Daoy (cell line): Measurements from ENCODE around the gene SOX10. TPM values are rescaled to one million over a fixed set of nuclear protein-coding genes. Genes with fewer than 3 reads are reported as not detected.
A peak's percentile ranks its signal among the peaks of the same experiment; 100 is the strongest.

Experiments
- DNase-seq: peaks from one replicate; pipeline ENCODE4 v3.0.0-alpha.2; 2015; ENCODE audit warnings: low read depth
- total RNA-seq: library from RNA; depleted of rRNA; stranded (reverse); fragments of >200 nt; shearing (Covaris generic); gene quantifications from 2 replicates; pipeline ENCODE4 v1.2.3, GENCODE V29; 2014

SOX10 gene
- total RNA-seq, 1 experiment from 2014 or later: not detected

- no peak for DNase-seq
Measured at GRCh38 chr22:38016182-38017151, 32.1 kb upstream of the SOX10 start.

DNA sequence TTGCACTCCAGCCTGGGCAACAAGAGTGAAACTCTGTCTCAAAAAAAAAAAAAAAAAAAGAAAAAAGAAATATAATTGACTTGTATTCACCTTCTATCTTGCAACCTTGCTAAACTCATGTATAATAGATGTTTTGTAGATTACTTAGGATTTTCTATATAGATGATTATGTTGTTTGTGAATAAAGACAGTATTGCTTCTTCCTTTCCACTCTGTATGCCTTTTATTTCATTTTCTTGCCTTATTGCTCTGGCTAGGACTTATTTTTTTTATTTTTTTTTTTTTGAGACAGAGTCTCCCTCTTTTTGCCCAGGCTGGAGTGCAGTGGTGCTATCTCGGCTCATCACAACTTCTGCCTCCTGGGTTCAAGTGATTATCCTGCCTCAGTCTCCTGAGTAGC is 29.7 kb upstream of the SOX10 start:
- DNase-seq: no peak

DNA sequence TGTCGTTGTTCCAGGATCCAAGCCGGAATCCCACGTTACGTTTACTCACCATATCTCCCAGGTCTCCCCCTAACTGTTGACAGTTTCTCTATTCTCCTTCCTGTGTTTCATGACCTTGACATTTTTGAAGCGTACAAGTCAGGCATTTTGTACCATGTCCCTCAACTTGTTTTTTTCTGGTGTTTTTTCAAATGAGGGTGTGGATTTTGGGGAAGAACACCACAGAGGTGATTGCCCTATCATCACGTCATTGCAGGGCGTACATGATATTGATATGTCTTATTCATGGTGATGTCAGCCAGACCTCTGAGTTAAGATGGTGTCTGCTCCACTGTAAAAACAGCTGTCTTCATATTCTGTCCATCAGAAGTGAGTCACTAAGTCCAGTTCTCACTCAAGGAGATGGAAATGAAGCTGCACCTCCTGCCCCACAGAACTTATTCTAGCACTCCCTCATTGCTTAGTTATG is 28.3 kb upstream of the SOX10 start:
- no peak for DNase-seq

- DNase-seq: no peak
Measured at GRCh38 chr22:38009000-38009806, 24.8 kb upstream of the SOX10 start.

DNA sequence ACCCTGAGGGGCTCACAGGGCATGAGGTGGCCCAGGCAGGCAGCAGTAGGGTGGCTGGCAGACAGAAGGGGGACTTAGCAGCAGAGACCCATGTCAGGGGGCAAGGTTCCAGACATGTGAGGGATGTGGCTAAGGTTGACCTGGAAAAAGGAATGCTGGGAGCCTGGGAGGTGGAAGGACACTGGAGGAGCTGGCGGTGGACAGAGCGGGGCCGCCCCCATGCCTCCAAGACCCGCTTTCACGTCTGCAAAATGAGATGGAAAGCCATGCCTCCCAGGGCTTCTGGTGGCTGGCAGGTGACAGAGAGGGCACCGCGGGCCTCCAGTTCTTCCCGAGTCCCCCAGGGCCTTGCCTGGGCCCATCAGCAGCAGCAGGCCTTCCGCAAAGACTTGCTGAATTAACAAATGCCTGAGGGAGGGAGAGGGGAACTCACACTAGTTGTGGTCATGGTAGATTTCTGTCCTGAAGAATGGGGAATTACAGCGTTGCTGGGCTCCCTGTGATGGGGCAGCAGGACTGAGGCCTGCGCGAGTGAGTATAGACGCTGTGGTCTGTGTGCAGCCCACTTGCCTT is 23.1 kb upstream of the SOX10 start:
- no peak for DNase-seq

GRCh38 chr22:38006906-38007305 is 22.6 kb upstream of the SOX10 start:
- DNase-seq: no peak

- no peak for DNase-seq
Measured at GRCh38 chr22:38005943-38006342, 21.6 kb upstream of the SOX10 start.

DNA sequence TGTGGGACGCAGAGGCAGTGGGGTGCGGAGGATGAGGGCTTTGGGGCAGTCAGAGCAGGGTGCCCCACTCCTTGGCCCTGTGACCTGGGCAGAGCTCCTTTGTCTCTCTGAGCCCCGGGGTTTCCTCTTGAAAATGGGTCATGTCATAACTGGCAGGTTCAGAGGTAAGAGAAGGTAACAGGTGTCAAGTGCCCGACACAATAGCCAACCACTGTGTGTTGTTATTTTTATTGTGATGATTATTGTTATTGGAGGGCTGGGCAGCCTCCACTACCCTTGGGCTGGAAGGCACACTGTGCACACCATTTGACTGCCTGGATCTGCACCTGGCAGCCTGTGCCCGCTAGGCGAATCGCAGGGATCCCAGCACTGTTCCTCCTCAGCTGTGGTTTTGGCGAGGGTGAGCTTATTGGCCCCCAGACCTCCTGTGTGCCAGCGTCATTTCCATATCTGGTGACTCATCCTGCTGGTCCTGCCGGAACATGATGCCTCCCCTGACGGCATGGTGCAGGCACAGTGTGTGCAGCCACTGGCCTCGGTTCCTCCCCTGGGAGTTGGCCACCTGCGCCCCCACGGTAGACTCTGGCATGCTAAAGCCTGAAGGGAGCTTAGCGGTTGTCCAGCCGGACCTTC is 15.4 kb upstream of the SOX10 start:
- DNase-seq: peak; percentile 87

DNA sequence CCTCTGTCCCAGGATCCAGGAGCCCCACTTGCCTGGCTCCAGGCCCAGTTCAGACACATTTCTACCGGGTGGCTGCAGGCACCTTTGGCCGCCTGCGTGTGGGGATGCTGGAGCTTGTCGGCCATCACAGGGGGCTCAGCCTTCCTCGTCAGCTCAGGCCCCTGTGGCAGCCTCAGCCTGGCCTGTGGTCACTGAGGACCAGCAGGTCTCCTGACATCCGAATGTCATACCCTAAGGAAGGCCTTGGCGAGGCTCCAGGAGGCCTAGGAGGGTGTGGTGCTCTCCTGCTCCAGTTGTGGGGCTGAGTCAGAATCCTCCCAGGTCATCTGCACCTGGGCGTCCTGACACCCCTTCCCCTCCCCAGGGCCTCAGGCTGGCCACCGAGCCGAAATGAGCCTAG is 14.9 kb upstream of the SOX10 start:
- DNase-seq: no peak

GRCh38 chr22:37998543-37998942 is 14.2 kb upstream of the SOX10 start:
- no peak for DNase-seq

- no peak for DNase-seq
Measured at GRCh38 chr22:37996515-37997246, 12.3 kb upstream of the SOX10 start.

- DNase-seq: no peak
Measured at GRCh38 chr22:37996079-37996478, 11.7 kb upstream of the SOX10 start.

- no peak for DNase-seq
Measured at GRCh38 chr22:37995460-37995859, 11.1 kb upstream of the SOX10 start.

GRCh38 chr22:37994982-37995381 is 10.6 kb upstream of the SOX10 start:
- DNase-seq: no peak

DNA sequence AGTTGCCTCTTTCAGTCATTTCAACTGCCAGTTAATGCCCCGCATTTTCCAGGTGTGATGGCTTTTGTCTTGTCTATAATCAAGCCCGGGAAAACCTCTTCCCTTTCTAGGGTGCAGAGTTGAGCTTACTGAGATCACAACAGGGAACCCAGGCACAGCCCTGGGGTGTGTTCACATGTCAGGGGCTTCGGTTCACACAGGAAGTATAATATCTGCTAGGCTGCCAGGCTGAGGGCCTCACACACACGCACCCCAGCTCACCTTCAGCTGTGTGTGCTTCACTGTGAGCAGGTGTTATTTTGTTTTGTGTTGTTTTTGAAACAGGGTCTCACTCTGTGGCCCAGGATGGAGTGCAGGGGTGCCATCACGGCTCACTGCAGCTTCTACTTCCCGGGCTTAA is 9.7 kb upstream of the SOX10 start:
- DNase-seq: no peak

DNA sequence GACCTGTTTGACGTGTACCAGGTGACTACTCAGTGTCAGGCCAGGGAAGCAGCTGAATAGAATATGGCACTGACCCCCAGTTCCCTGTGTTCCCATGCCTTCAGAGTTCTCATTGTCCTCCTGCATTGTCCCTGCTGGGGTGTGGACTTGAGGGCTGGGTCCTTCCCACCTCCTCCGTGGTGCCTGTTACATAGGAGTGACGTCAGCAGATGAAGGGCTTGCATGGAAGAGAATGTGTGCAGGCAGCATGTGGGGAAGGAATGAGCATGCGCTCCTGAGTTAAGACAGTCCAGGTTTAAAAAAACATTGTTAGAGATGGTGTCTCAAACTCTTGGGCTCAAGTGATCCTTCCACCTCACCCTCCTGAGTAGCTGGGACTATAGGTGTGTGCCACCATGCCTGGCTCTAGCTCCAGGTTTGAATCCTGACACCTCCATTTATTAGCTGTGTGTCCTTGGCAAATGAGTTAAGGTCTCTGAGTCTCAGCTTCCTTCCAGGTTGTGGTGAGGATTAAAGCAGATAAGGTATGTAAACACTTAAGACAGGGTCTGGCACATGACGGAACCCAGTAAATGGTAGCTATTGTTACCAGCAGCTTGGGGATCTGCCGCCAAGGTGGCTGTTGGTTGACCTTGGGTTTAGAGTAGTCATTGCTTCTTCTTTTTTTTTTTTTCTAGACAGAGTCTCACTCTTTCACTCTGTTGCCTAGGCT is 7.5 kb upstream of the SOX10 start:
- no peak for DNase-seq

DNA sequence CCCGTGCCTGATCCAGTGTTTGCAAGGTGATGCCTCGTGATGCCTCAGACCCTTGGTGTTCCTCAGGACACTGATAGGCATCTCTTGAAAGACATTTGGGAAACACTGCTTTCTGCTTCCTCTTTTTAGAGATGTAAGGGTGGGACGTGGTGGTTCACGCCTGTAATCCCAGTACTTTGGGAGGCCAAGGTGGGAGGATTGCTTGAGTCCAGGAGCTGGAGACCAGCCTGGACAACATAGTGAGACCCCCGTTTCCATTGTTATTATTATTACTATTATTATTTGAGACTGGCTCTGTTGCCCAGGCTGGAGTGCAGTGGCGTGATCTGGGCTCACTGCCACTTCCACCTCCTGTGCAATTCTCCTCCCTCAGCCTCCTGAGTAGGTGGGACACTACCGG is 6.5 kb upstream of the SOX10 start:
- no peak for DNase-seq

GRCh38 chr22:37990301-37990700 is 5.9 kb upstream of the SOX10 start:
- no peak for DNase-seq

DNA sequence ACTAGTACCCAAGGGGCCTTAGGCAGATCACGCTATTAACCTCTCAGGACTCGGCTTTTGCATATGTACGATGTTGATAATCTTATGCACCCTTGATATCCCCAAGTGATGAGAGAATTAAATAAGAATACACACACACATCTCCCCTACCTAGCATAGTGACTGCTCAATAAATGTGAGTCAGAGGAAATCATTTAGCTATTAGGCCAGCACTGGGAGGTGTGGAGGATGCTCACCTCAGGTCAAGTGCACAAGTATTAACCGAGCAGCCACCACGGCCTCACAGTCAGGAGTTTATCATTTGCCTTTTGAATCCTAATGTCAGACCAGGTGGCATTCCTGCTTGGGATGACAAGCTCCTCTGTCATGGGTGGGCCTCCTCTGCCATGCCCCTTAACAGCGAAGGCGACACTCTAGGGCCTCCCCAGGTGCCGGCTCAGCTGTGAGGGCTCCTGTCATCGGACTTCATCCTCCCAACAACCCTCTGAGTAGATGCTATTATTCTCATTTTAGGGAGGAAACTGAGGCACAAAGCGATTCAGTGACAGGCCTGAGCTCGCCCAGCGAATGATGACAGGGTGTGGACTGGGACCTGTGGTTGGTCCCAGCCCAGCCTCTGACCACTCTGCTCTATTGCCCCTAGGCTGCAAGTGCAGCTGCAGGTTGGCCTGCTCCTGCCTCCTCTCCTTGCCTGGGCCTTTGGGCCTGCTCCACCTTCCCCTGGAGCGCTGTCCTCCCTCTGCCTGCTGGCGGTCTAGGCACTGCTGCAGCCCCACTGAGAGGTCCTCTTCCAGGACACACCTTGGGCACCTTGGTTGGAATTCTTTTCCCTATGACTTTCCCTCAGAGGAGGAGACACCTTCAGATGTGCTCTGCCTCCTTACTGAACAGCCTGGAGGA is 5.0 kb upstream of the SOX10 start:
- no peak for DNase-seq
